Neutrophil (primary cell): Measurements from ENCODE around the gene SPTA1.

Source experiments
- H3K27ac ChIP-seq: fragments of 200-600 bp; sonication (generic); 2 replicates; pipeline ENCODE4 v1.5.1; 2016; ENCODE audit warnings: mild to moderate bottlenecking, moderate library complexity
- H3K27me3 ChIP-seq: fragments of 200-600 bp; sonication (generic); 2 replicates; pipeline ENCODE4 v1.6.0; 2016; ENCODE audit warnings: mild to moderate bottlenecking
- H3K36me3 ChIP-seq: fragments of 200-600 bp; sonication (generic); 2 replicates; pipeline ENCODE4 v1.5.1; 2017
- H3K4me1 ChIP-seq, 2 experiments: fragments of 200-600 bp in 1 of 2; sonication (generic) in 1 of 2; 1 replicate in 1 of 2; 2 replicates in 1 of 2; pipeline versions ENCODE4 v1.5.1 to v1.6.1; 2013 to 2016; ENCODE audit warnings: low read depth in 1 of 2, low read length in 1 of 2, mild to moderate bottlenecking in 1 of 2, moderate library complexity in 1 of 2; ENCODE audit not compliant: control insufficient read depth in 1 of 2, insufficient read depth in 1 of 2
- H3K4me3 ChIP-seq, 2 experiments: fragments of 200-600 bp in 1 of 2; sonication (generic) in 1 of 2; 1 replicate in 1 of 2; 2 replicates in 1 of 2; pipeline ENCODE4 v1.5.1; 2013 to 2016; ENCODE audit warnings: low read depth in 1 of 2, low read length in 1 of 2, mild to moderate bottlenecking in 1 of 2, moderate library complexity in 1 of 2
- H3K9me3 ChIP-seq: fragments of 200-600 bp; sonication (generic); 2 replicates; pipeline ENCODE4 v1.5.1; 2016
- CTCF ChIP-seq: fragments of 200-600 bp; sonication (generic); IDR thresholded peaks from 2 replicates; pipeline ENCODE4 v1.5.1; 2016; ENCODE audit warnings: antibody characterized with exemption

Gene SPTA1

GRCh38 chr1:158686111-158687009, at the start of gene SPTA1:
Gene SPTA1 (minus strand): TSS chr1:158686715. CDS start chr1:158686517, 198 bp downstream.
- H3K4me3 ChIP-seq, result no peak within 1 kb of the TSS
- TF ChIP-seq CTCF, result no peak
- H3K27ac ChIP-seq, result no peak within 1 kb of the TSS
- no peaks in the 10 kb centered on the region for H3K9me3 ChIP-seq
- no peaks in the 10 kb centered on the region for H3K36me3 ChIP-seq
- no peaks in the 10 kb centered on the region for H3K27me3 ChIP-seq
- H3K4me1 ChIP-seq, result peaks cover 3 to 6% of the 10 kb centered on the region in 2 experiments

- Histone ChIP-seq H3K27ac (no peak overlapping the region), H3K27me3 (no peaks in the 10 kb centered on the region), H3K4me1 (no peaks in the 10 kb centered on the region), H3K36me3 (no peaks in the 10 kb centered on the region), H3K9me3 (no peaks in the 10 kb centered on the region), H3K4me3 (no peak overlapping the region)
- no peak for TF ChIP-seq CTCF
These were observed 49.3 kb upstream of the SPTA1 start for GRCh38 chr1:158735848-158736247.

DNA sequence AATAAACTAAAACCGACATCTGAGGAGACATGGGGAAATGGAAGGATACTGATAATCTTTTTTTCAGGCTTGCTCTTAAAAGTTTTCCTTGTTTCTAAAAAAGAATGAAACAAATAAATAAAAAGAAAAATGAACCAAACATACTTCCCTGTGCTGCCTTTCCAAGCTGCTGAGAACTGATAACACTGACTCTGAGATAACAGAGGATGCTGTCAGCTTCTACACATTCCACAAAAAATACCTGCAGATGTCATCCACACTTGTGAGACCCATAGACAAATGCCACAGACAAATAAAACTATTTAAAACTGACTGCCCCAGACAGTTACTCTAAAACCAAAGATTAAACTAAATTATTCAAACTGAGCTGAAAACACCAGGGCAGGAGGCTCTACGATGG, 46.0 kb upstream of the SPTA1 start:
- Histone ChIP-seq H3K27ac (no peak overlapping the region), H3K4me3 (no peak overlapping the region), H3K27me3 (no peaks in the 10 kb centered on the region), H3K9me3 (no peaks in the 10 kb centered on the region), H3K36me3 (no peaks in the 10 kb centered on the region), H3K4me1 (no peaks in the 10 kb centered on the region)
- no peak for TF ChIP-seq CTCF

GRCh38 chr1:158731707-158732106, 45.2 kb upstream of the SPTA1 start:
- Histone ChIP-seq H3K27ac (no peak overlapping the region), H3K27me3 (no peaks in the 10 kb centered on the region), H3K4me1 (no peaks in the 10 kb centered on the region), H3K4me3 (no peak overlapping the region), H3K9me3 (no peaks in the 10 kb centered on the region), H3K36me3 (no peaks in the 10 kb centered on the region)
- TF ChIP-seq CTCF, result no peak

GRCh38 chr1:158730453-158730852, 43.9 kb upstream of the SPTA1 start:
- Histone ChIP-seq H3K4me3 (no peak overlapping the region), H3K27ac (no peak overlapping the region), H3K36me3 (no peaks in the 10 kb centered on the region), H3K27me3 (no peaks in the 10 kb centered on the region), H3K9me3 (no peaks in the 10 kb centered on the region), H3K4me1 (no peaks in the 10 kb centered on the region)
- TF ChIP-seq CTCF, result no peak
